Measurements from ENCODE around the gene HRH3. TPM values are rescaled to one million over a fixed set of nuclear protein-coding genes. Genes with fewer than 3 reads are reported as not detected.

The HRH3 gene
- total RNA-seq, result under 1 TPM in 1 of 3 donors, not detected in 2; 0.09 TPM
- long read RNA-seq, donor 1, result 0 reads
- long read RNA-seq, donor 2, result 0 reads

GRCh38 chr20:62219992-62220665, at the start of gene HRH3:
HRH3 (minus strand) TSS chr20:62220278; CDS start chr20:62219970, 308 bp downstream.
- intact Hi-C loops (cut with DNase I, micrococcal nuclease), result no loop called here
- Histone ChIP-seq H3K36me3 (ENCODE audit: low read depth) (no peaks in the 10 kb centered on the region), H3K9me3 (no peaks in the 10 kb centered on the region), H3K4me1 (ENCODE audit: low read depth) (peaks cover 5% of the 10 kb centered on the region), H3K4me3 (no peak within 1 kb of the TSS)
- DNase-seq (peak in 2 of 3 donors; percentile 29 to 68), ATAC-seq (peak; percentile 78)
- no peak for TF ChIP-seq CTCF (IDR thresholded peaks at IDR 0.05)

GRCh38 chr20:62269871-62270270, 49.8 kb upstream of the HRH3 start:
- no peak for TF ChIP-seq CTCF (IDR thresholded peaks at IDR 0.05)
- Histone ChIP-seq H3K36me3 (ENCODE audit: low read depth) (peaks cover 2% of the 10 kb centered on the region), H3K4me3 (no peak overlapping the region), H3K4me1 (ENCODE audit: low read depth) (no peaks in the 10 kb centered on the region), H3K9me3 (no peaks in the 10 kb centered on the region)
- ATAC-seq, result no peak
- no peak for DNase-seq
- intact Hi-C loops (cut with DNase I, micrococcal nuclease), result no loop called here

GRCh38 chr20:62269378-62269777, 49.3 kb upstream of the HRH3 start:
- no peak for TF ChIP-seq CTCF (IDR thresholded peaks at IDR 0.05)
- no peak for ATAC-seq
- Histone ChIP-seq H3K4me3 (no peak overlapping the region), H3K9me3 (no peaks in the 10 kb centered on the region), H3K36me3 (ENCODE audit: low read depth) (peaks cover 2% of the 10 kb centered on the region), H3K4me1 (ENCODE audit: low read depth) (no peaks in the 10 kb centered on the region)
- intact Hi-C loops (cut with DNase I, micrococcal nuclease), result no loop called here
- DNase-seq, result no peak

GRCh38 chr20:62268228-62268900, 48.3 kb upstream of the HRH3 start:
- H3K4me1 ChIP-seq (ENCODE audit: low read depth), result no peaks in the 10 kb centered on the region
- H3K9me3 ChIP-seq, result no peaks in the 10 kb centered on the region
- H3K36me3 ChIP-seq (ENCODE audit: low read depth), result peaks cover 2% of the 10 kb centered on the region
- TF ChIP-seq CTCF (IDR thresholded peaks at IDR 0.05), result no peak
- no peak overlapping the region for H3K4me3 ChIP-seq
- intact Hi-C loops (cut with DNase I, micrococcal nuclease), result no loop called here
- ATAC-seq (no peak), DNase-seq (no peak)

GRCh38 chr20:62267543-62267942, 47.5 kb upstream of the HRH3 start:
- Histone ChIP-seq H3K4me3 (no peak overlapping the region), H3K36me3 (ENCODE audit: low read depth) (peaks cover 2% of the 10 kb centered on the region), H3K4me1 (ENCODE audit: low read depth) (no peaks in the 10 kb centered on the region), H3K9me3 (no peaks in the 10 kb centered on the region)
- no peak for TF ChIP-seq CTCF (IDR thresholded peaks at IDR 0.05)
- DNase-seq (no peak), ATAC-seq (no peak)
- intact Hi-C loops (cut with DNase I, micrococcal nuclease), result no loop called here

Measured in mucosa of descending colon (tissue), 3 donors.